ENCODE data around the gene EIF3K.

Gene EIF3K

DNA sequence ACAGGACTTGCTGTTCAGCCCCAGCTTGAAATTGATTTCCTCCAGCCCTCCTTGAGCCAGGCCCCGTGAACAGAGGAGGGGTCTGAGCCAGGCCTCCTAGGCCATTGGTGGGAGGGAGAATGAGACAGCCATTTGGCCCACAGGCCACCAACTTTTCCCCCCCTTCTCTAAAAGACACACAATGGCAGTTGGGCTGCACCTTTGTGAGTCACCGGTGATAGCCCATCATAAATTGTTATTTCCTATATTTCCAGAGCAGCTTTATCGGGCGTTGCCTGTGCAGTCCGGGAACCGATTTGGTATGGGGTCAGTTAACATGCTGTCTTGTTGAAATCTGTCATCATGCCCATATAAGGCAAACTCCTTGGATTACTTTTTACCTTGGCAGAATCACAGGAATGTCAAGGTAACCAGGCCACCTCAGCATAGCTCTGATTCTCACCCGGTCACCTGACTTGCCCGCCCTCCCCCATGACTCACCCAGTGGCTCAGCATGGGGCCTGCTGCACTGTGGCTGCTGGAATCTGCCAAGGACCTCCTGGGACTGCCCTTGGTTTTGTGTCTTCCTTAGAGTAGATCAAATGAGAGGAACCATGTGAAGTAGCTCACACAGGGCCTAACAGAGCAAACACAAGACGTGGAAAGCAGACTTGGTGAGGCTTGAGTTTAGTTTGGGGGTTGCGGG, 64.5 kb downstream of the EIF3K start:
- H3K4me2 ChIP-seq (ENCODE audit: insufficient read depth, low read length): no peak overlapping the region
- TF ChIP-seq EZH2 (IDR thresholded peaks at IDR 0.05; ENCODE audit: borderline replicate concordance, low read depth, low read length, severe bottlenecking) (no peak), CTCF (IDR thresholded peaks at IDR 0.05; ENCODE audit: borderline replicate concordance, extremely low read depth, low read length, poor library complexity, severe bottlenecking) (no peak)
- H3K9me3 ChIP-seq (ENCODE audit: insufficient read depth, low read length, severe bottlenecking): no peaks in the 10 kb centered on the region
- H3K4me3 ChIP-seq (ENCODE audit: low read depth in 1 of 2, low read length in 2 of 2): no peak overlapping the region
- H3K4me1 ChIP-seq (ENCODE audit: insufficient read depth, low read length): peaks cover 26% of the 10 kb centered on the region
- no peaks in the 10 kb centered on the region for H3K27me3 ChIP-seq (ENCODE audit: insufficient read depth, low read length, poor library complexity)
- H4K20me1 ChIP-seq (ENCODE audit: insufficient read depth, low read length): peaks cover 87% of the 10 kb centered on the region
- H3K27ac ChIP-seq (ENCODE audit: low read length): no peak overlapping the region
- peaks cover 96% of the 10 kb centered on the region for H3K79me2 ChIP-seq (ENCODE audit: insufficient read depth, low read length)
- no peak for ATAC-seq (ENCODE audit: insufficient read depth, low read depth)
- DNase-seq: peak; percentile 10
- H2AFZ ChIP-seq (ENCODE audit: low read depth, low read length): no peak overlapping the region
- H3K36me3 ChIP-seq (ENCODE audit: insufficient read depth, low read length): peaks cover 12% of the 10 kb centered on the region
- no peak overlapping the region for H3K9ac ChIP-seq (ENCODE audit: low read depth, low read length)

DNA sequence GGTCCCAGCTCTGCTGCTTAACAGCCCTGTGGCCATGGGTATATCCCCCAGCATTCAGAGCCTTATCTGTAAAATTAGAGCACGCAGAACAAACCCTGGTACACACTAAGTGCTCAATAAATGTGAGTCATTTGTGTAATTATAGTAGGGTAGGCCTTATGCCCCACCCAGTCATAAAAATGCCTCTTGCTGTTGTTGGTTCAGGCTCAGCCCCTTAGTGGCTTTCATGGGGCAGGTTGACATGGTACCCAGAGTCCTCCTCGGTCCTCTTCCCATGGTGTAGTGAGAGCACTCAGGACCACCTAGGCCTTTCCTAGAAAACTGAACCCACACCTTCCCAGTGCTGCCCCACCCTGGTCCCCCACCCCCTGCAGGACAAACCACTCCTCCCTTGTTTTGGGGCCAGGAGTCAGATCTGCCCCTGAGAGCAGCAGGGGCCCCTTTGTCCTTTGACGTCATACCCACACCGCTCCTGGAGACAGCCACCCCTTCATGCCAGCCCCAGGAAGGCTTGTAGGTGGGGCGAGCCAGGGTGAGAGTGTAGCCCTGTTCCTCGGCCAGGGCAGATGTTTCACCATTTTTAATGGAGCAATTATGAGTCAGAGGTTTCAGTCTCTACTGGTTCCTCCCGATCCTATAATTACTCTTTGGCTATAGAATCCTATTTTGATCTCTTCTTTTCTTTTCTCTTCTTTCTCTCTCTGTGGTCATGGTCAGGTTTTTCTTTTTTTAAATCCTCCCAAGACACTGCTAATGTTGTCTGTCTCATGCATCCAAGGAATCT, 65.3 kb downstream of the EIF3K start:
- H3K4me2 ChIP-seq (ENCODE audit: insufficient read depth, low read length): no peak overlapping the region
- DNase-seq: no peak

GRCh38 chr19:38684862-38685665, 66.1 kb downstream of the EIF3K start:
- Histone ChIP-seq H4K20me1 (ENCODE audit: insufficient read depth, low read length) (peaks cover 75% of the 10 kb centered on the region), H3K4me3 (ENCODE audit: low read depth in 1 of 2, low read length in 2 of 2) (no peak overlapping the region), H3K9me3 (ENCODE audit: insufficient read depth, low read length, severe bottlenecking) (no peaks in the 10 kb centered on the region), H3K9ac (ENCODE audit: low read depth, low read length) (no peak overlapping the region), H3K36me3 (ENCODE audit: insufficient read depth, low read length) (peaks cover 9% of the 10 kb centered on the region), H3K4me2 (ENCODE audit: insufficient read depth, low read length) (no peak overlapping the region), H3K4me1 (ENCODE audit: insufficient read depth, low read length) (peaks cover 18% of the 10 kb centered on the region), H3K79me2 (ENCODE audit: insufficient read depth, low read length) (peaks cover 95% of the 10 kb centered on the region), H2AFZ (ENCODE audit: low read depth, low read length) (no peak overlapping the region), H3K27me3 (ENCODE audit: insufficient read depth, low read length, poor library complexity) (no peaks in the 10 kb centered on the region), H3K27ac (ENCODE audit: low read length) (no peak overlapping the region)
- ATAC-seq (ENCODE audit: insufficient read depth, low read depth) (no peak), DNase-seq (no peak)
- TF ChIP-seq CTCF (IDR thresholded peaks at IDR 0.05; ENCODE audit: borderline replicate concordance, extremely low read depth, low read length, poor library complexity, severe bottlenecking): no peak
- no peak for TF ChIP-seq EZH2 (IDR thresholded peaks at IDR 0.05; ENCODE audit: borderline replicate concordance, low read depth, low read length, severe bottlenecking)

More for the DNA sequence above, 65.3 kb downstream of the EIF3K start:
- H3K27me3 ChIP-seq (ENCODE audit: insufficient read depth, low read length, poor library complexity): no peaks in the 10 kb centered on the region
- H3K9me3 ChIP-seq (ENCODE audit: insufficient read depth, low read length, severe bottlenecking): no peaks in the 10 kb centered on the region
- TF ChIP-seq EZH2 (IDR thresholded peaks at IDR 0.05; ENCODE audit: borderline replicate concordance, low read depth, low read length, severe bottlenecking) (no peak), CTCF (IDR thresholded peaks at IDR 0.05; ENCODE audit: borderline replicate concordance, extremely low read depth, low read length, poor library complexity, severe bottlenecking) (no peak)
- no peak overlapping the region for H3K27ac ChIP-seq (ENCODE audit: low read length)
- peaks cover 96% of the 10 kb centered on the region for H3K79me2 ChIP-seq (ENCODE audit: insufficient read depth, low read length)
- peaks cover 79% of the 10 kb centered on the region for H4K20me1 ChIP-seq (ENCODE audit: insufficient read depth, low read length)
- peaks cover 9% of the 10 kb centered on the region for H3K36me3 ChIP-seq (ENCODE audit: insufficient read depth, low read length)
- H3K4me3 ChIP-seq (ENCODE audit: low read depth in 1 of 2, low read length in 2 of 2): no peak overlapping the region
- no peak overlapping the region for H3K9ac ChIP-seq (ENCODE audit: low read depth, low read length)
- peaks cover 24% of the 10 kb centered on the region for H3K4me1 ChIP-seq (ENCODE audit: insufficient read depth, low read length)
- H2AFZ ChIP-seq (ENCODE audit: low read depth, low read length): no peak overlapping the region
- ATAC-seq (ENCODE audit: insufficient read depth, low read depth): no peak
